ENCODE data around the gene SRRM5.
"Not testable (repeated sequence)": the region's sequence is repeated elsewhere in the genome, so short reads cannot be mapped to it uniquely, and the experiment has no call there.

GRCh38 chr19:43635561-43635940 is 23.7 kb downstream of the SRRM5 start:
- not testable (repeated sequence) for TF ChIP-seq POLR2A (IDR thresholded peaks at IDR 0.05; ENCODE audit: extremely low read depth, insufficient read length); CTCF (IDR thresholded peaks at IDR 0.05; ENCODE audit: low read depth, low read length)

Data from NB4 (cell line).